ENCODE measurements around the gene DNAJC17. TPM values are rescaled to one million over a fixed set of nuclear protein-coding genes. Genes with fewer than 3 reads are reported as not detected.
A peak's percentile ranks its signal among the peaks of the same experiment; 100 is the strongest.

Gene DNAJC17
- total RNA-seq, 6 experiments from 2014 or later = 7.8 to 23.7 (median 17.7) TPM

DNA sequence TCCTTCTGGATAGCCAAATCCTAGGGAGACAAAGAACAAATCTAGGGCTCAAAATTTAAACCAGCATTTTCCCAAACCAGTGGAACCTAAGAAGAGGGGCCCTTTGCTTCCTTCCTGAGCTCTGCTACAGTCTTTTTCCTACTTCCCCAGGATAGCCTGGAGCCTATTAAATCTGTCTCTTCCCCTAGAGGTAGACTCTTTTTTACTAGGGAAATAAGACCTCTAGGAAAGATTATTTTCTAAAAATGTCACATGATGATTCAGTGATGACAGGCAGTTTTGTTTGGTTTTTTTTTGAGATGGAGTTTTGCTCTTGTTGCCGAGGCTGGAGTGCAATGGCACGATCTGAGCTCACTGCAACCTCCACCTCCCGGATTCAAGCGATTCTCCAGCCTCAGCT lies 70.7 kb downstream of the DNAJC17 start:
- no peaks in the 10 kb centered on the region for H3K27me3 ChIP-seq
- no peak overlapping the region for H3K4me3 ChIP-seq
- ATAC-seq = no peak
- H3K4me1 ChIP-seq = no peaks in the 10 kb centered on the region
- H3K27ac ChIP-seq = no peak overlapping the region
- intact Hi-C loops (cut with DNase I) = no loop called here
- H3K9me3 ChIP-seq = no peaks in the 10 kb centered on the region
- 94% methylated on average over 4 of the region's 4 CpGs for WGBS (ENCODE audit: insufficient coverage, low coverage, low lambda C conversion rate, missing lambda C conversion rate)
- no peak for DNase-seq
- TF ChIP-seq, protein P1, sequence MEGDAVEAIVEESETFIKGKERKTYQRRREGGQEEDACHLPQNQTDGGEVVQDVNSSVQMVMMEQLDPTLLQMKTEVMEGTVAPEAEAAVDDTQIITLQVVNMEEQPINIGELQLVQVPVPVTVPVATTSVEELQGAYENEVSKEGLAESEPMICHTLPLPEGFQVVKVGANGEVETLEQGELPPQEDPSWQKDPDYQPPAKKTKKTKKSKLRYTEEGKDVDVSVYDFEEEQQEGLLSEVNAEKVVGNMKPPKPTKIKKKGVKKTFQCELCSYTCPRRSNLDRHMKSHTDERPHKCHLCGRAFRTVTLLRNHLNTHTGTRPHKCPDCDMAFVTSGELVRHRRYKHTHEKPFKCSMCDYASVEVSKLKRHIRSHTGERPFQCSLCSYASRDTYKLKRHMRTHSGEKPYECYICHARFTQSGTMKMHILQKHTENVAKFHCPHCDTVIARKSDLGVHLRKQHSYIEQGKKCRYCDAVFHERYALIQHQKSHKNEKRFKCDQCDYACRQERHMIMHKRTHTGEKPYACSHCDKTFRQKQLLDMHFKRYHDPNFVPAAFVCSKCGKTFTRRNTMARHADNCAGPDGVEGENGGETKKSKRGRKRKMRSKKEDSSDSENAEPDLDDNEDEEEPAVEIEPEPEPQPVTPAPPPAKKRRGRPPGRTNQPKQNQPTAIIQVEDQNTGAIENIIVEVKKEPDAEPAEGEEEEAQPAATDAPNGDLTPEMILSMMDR (IDR thresholded peaks at IDR 0.05) = no peak
- no peak for TF ChIP-seq POLR2A (IDR thresholded peaks at IDR 0.05)
- peaks cover 0 to 53% (median 10%) of the 10 kb centered on the region in 4 donors for H3K36me3 ChIP-seq

DNA sequence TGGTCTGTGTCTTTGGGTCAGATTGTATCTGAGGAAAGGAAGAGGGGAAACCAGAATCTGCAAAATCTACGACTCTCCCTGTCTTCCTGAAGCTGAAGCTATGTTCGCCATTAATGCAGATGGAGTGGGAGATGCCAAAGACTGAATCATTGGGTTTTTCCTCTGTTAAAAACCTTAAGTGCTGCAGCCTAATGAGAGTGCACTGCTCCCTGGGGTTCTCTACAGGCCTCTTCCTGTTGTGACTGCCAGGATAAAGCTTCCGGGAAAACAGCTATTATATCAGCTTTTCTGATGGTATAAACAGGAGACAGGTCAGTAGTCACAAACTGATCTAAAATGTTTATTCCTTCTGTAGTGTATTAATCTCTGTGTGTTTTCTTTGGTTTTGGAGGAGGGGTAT lies 76.2 kb downstream of the DNAJC17 start:
- no peak overlapping the region for H3K4me3 ChIP-seq
- TF ChIP-seq, protein P1 (IDR thresholded peaks at IDR 0.05) = no peak
- TF ChIP-seq POLR2A (IDR thresholded peaks at IDR 0.05) = no peak
- 66% methylated on average over 3 of the region's 3 CpGs for WGBS (ENCODE audit: insufficient coverage, low coverage, low lambda C conversion rate, missing lambda C conversion rate)
- DNase-seq = no peak
- H3K4me1 ChIP-seq = no peaks in the 10 kb centered on the region
- H3K9me3 ChIP-seq = no peaks in the 10 kb centered on the region
- peaks cover 0 to 10% (median 5%) of the 10 kb centered on the region in 4 donors for H3K36me3 ChIP-seq
- intact Hi-C loops (cut with DNase I) = no loop called here
- no peaks in the 10 kb centered on the region for H3K27me3 ChIP-seq
- peak; percentile 25 to 79 (median 48) for ATAC-seq
- no peak overlapping the region for H3K27ac ChIP-seq

DNA sequence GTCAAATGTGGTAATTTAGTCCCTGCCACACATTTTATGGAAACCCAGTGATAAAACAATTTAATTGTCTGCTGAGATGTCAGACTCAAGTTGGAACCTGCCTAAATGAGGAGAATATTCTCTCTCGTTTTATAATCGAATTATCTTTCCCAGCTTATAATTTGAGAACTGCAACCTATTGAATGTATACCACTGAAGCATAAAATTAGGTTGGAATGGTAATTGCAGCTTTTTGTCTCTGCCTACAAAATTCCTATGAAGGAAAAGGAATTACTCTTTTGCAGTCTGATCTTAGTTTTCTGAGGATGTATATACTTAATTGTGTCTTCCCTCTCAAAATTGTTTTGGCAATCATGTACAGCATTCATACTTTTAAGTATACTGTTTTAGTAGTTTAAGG lies 83.4 kb downstream of the DNAJC17 start:
- 92% methylated on average over 2 of the region's 2 CpGs for WGBS (ENCODE audit: insufficient coverage, low coverage, low lambda C conversion rate, missing lambda C conversion rate)
- no peak for DNase-seq
- intact Hi-C loops (cut with DNase I) = no loop called here
- Histone ChIP-seq H3K36me3 (no peaks in the 10 kb centered on the region), H3K9me3 (no peaks in the 10 kb centered on the region), H3K4me3 (no peak overlapping the region), H3K27me3 (no peaks in the 10 kb centered on the region), H3K27ac (no peak overlapping the region), H3K4me1 (no peaks in the 10 kb centered on the region)
- no peak for ATAC-seq
- TF ChIP-seq, protein P1 (IDR thresholded peaks at IDR 0.05) = no peak
- TF ChIP-seq POLR2A (IDR thresholded peaks at IDR 0.05) = no peak

DNA sequence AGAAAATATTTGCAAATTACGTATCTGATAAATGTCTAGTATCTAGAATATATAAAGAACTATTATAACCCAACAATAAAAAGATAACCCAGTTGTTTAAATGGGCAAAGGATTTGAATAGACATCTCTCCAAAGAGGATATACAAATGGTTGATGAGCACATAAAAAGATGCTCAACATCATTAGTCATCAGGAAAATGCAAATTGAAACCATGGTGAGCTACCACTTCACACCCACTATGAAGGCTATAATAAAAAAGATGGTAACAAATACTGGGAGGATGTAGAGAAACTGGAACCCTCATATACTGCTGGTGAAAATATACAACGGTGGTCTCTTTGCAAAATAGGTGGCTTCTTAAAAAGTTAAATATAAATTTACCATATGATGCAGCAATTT lies 84.3 kb downstream of the DNAJC17 start:
- intact Hi-C loops (cut with DNase I) = no loop called here
- no peak overlapping the region for H3K4me3 ChIP-seq
- no peaks in the 10 kb centered on the region for H3K4me1 ChIP-seq
- no peaks in the 10 kb centered on the region for H3K9me3 ChIP-seq
- ATAC-seq (no peak), DNase-seq (no peak)
- H3K27me3 ChIP-seq = no peaks in the 10 kb centered on the region
- no peak overlapping the region for H3K27ac ChIP-seq
- no peak for TF ChIP-seq POLR2A (IDR thresholded peaks at IDR 0.05)
- TF ChIP-seq, protein P1 (IDR thresholded peaks at IDR 0.05) = no peak
- H3K36me3 ChIP-seq = no peaks in the 10 kb centered on the region
- WGBS (ENCODE audit: insufficient coverage, low coverage, low lambda C conversion rate, missing lambda C conversion rate) = 86% methylated on average over 2 of the region's 2 CpGs

DNA sequence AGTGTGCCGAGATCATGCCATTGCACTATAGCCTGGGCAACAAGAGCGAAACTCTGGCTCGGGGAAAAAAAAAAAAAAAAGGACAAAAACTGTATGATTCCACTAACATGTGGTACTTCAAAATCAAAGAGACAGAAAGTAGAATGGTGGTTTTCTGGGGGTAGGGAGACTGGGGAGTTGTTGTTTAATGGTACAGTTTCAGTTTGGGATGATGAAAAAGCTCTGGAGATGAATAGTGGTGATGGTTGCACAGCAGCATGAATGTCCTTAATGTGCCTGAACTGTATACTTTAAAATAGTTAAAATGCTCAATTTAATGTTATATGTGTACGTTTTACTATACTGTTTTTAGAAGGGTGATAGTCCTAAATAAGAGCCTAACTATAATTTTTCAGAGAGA lies 84.9 kb downstream of the DNAJC17 start:
- TF ChIP-seq, protein P1 (IDR thresholded peaks at IDR 0.05) = no peak
- TF ChIP-seq POLR2A (IDR thresholded peaks at IDR 0.05) = no peak
- Histone ChIP-seq H3K36me3 (no peaks in the 10 kb centered on the region), H3K27ac (no peak overlapping the region), H3K27me3 (no peaks in the 10 kb centered on the region), H3K4me1 (no peaks in the 10 kb centered on the region), H3K4me3 (no peak overlapping the region), H3K9me3 (no peaks in the 10 kb centered on the region)
- ATAC-seq (no peak), DNase-seq (no peak)
- intact Hi-C loops (cut with DNase I) = no loop called here
- WGBS (ENCODE audit: insufficient coverage, low coverage, low lambda C conversion rate, missing lambda C conversion rate) = 93% methylated on average over 4 of the region's 4 CpGs
